GM19452 (cell line): Measurements from ENCODE around the gene PTPRQ.
"Not testable (repeated sequence)": the region's sequence is repeated elsewhere in the genome, so short reads cannot be mapped to it uniquely, and the experiment has no call there.

Experiments used
- ATAC-seq: cut with Tn5 transposase; IDR thresholded peaks from one replicate; pipeline ENCODE4 v1.9.1; 2021; ENCODE audit not compliant: unreplicated experiment

The PTPRQ gene

GRCh38 chr12:80443974-80444666 is at the start of gene PTPRQ:
PTPRQ (plus strand) TSS chr12:80444235; CDS start chr12:80444346, 111 bp downstream.
- ATAC-seq = no peak

GRCh38 chr12:80400571-80400991 is 43.5 kb upstream of the PTPRQ start:
- ATAC-seq = no peak

- no peak for ATAC-seq
Measured at GRCh38 chr12:80401191-80401590, 42.8 kb upstream of the PTPRQ start.

GRCh38 chr12:80404629-80405028 is 39.4 kb upstream of the PTPRQ start:
- ATAC-seq = no peak

GRCh38 chr12:80406253-80406652 is 37.8 kb upstream of the PTPRQ start:
- no peak for ATAC-seq

- no peak for ATAC-seq
Measured at GRCh38 chr12:80411787-80412186, 32.2 kb upstream of the PTPRQ start.

- no peak for ATAC-seq
Measured at GRCh38 chr12:80412343-80412953, 31.6 kb upstream of the PTPRQ start.

- no peak for ATAC-seq
Measured at GRCh38 chr12:80413462-80413861, 30.6 kb upstream of the PTPRQ start.

- no peak for ATAC-seq
Measured at GRCh38 chr12:80415466-80415865, 28.6 kb upstream of the PTPRQ start.

GRCh38 chr12:80419644-80420043 is 24.4 kb upstream of the PTPRQ start:
- ATAC-seq = no peak

GRCh38 chr12:80420075-80420474 is 24.0 kb upstream of the PTPRQ start:
- ATAC-seq = no peak

GRCh38 chr12:80422550-80422949 is 21.5 kb upstream of the PTPRQ start:
- ATAC-seq = no peak

- no peak for ATAC-seq
Measured at GRCh38 chr12:80432061-80432460, 12.0 kb upstream of the PTPRQ start.

GRCh38 chr12:80441921-80442320 is 2.1 kb upstream of the PTPRQ start:
- no peak for ATAC-seq

GRCh38 chr12:80442426-80443222 is 1.4 kb upstream of the PTPRQ start:
- ATAC-seq = no peak

GRCh38 chr12:80445083-80445793 is 1.2 kb downstream of the PTPRQ start:
- no peak for ATAC-seq

GRCh38 chr12:80456513-80456912 is 12.5 kb downstream of the PTPRQ start:
- no peak for ATAC-seq

GRCh38 chr12:80460972-80461371 is 16.9 kb downstream of the PTPRQ start:
- ATAC-seq = no peak

- not testable (repeated sequence) for ATAC-seq
Measured at GRCh38 chr12:80461851-80462250, 17.8 kb downstream of the PTPRQ start.

- ATAC-seq = no peak
Measured at GRCh38 chr12:80469681-80470080, 25.6 kb downstream of the PTPRQ start.

GRCh38 chr12:80470403-80470802 is 26.4 kb downstream of the PTPRQ start:
- ATAC-seq = no peak
